Loucy (cell line): ENCODE measurements around the gene SMG1.

Experiments used
- EZH2phosphoT487 ChIP-seq: fragments of 200-600 bp; IDR thresholded peaks from 2 replicates; pipeline ENCODE4 v1.6.1; 2018; ENCODE audit warnings: antibody characterized with exemption, mild to moderate bottlenecking, moderate library complexity, borderline replicate concordance
- TF ChIP-seq, protein P1 (sequence below): fragments of 200-600 bp; sonication (generic); conservative IDR thresholded peaks from 2 replicates; pipeline ENCODE4 v1.5.1; 2014; ENCODE audit warnings: mild to moderate bottlenecking, antibody characterized with exemption, low read length

- TF ChIP-seq, protein P1, sequence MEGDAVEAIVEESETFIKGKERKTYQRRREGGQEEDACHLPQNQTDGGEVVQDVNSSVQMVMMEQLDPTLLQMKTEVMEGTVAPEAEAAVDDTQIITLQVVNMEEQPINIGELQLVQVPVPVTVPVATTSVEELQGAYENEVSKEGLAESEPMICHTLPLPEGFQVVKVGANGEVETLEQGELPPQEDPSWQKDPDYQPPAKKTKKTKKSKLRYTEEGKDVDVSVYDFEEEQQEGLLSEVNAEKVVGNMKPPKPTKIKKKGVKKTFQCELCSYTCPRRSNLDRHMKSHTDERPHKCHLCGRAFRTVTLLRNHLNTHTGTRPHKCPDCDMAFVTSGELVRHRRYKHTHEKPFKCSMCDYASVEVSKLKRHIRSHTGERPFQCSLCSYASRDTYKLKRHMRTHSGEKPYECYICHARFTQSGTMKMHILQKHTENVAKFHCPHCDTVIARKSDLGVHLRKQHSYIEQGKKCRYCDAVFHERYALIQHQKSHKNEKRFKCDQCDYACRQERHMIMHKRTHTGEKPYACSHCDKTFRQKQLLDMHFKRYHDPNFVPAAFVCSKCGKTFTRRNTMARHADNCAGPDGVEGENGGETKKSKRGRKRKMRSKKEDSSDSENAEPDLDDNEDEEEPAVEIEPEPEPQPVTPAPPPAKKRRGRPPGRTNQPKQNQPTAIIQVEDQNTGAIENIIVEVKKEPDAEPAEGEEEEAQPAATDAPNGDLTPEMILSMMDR = no peak
- TF ChIP-seq EZH2phosphoT487 = no peak
Observed at GRCh38 chr16:18953547-18953946, 27.3 kb upstream of the SMG1 start.
